Mesenchymal stem cell (in vitro differentiated cells and primary cell): ENCODE data around the gene ACAT1. TPM values are rescaled to one million over a fixed set of nuclear protein-coding genes. Genes with fewer than 3 reads are reported as not detected.

Experiments used
- DNase-seq: peaks from one replicate; pipeline ENCODE4 v3.0.0-alpha.2; 2013
- H2AFZ ChIP-seq: one replicate; pipeline ENCODE4 v1.6.1; 2013; ENCODE audit warnings: low read depth, mild to moderate bottlenecking, control low read depth, inconsistent platforms, low read length, moderate library complexity
- H2AK5ac ChIP-seq: 2 replicates; pipeline ENCODE4 v1.6.1; 2013; ENCODE audit warnings: low read length, moderate library complexity, mild to moderate bottlenecking, inconsistent platforms; ENCODE audit not compliant: severe bottlenecking
- H2BK120ac ChIP-seq: one replicate; pipeline ENCODE4 v1.6.1; 2013; ENCODE audit warnings: low read depth, mild to moderate bottlenecking, inconsistent platforms, low read length, moderate library complexity
- H2BK12ac ChIP-seq, 2 experiments: one replicate each; pipeline ENCODE4 v1.6.1; 2013; ENCODE audit warnings: inconsistent platforms in 2 of 2, low read length in 2 of 2, mild to moderate bottlenecking in 2 of 2, moderate library complexity in 2 of 2, control low read depth in 1 of 2
- H2BK15ac ChIP-seq: one replicate; pipeline ENCODE4 v1.6.1; 2013; ENCODE audit warnings: mild to moderate bottlenecking, low read depth, inconsistent platforms; ENCODE audit not compliant: poor library complexity, severe bottlenecking
- H2BK5ac ChIP-seq: 2 replicates; pipeline ENCODE4 v1.6.1; 2013; ENCODE audit warnings: low read depth, mild to moderate bottlenecking, low read length, control low read depth, inconsistent platforms; ENCODE audit not compliant: poor library complexity, severe bottlenecking
- H3K14ac ChIP-seq, 2 experiments: one replicate each; pipeline ENCODE4 v1.6.1; 2013; ENCODE audit warnings: inconsistent platforms in 2 of 2, low read length in 2 of 2, control low read depth in 1 of 2, mild to moderate bottlenecking in 1 of 2, moderate library complexity in 1 of 2
- H3K18ac ChIP-seq, 2 experiments: one replicate each; pipeline ENCODE4 v1.6.1; 2013; ENCODE audit warnings: inconsistent platforms in 2 of 2, low read length in 2 of 2, control low read depth in 1 of 2, low read depth in 1 of 2, mild to moderate bottlenecking in 1 of 2
- H3K23ac ChIP-seq, 2 experiments: one replicate each; pipeline ENCODE4 v1.6.1; 2013; ENCODE audit warnings: inconsistent platforms in 2 of 2, low read length in 2 of 2, mild to moderate bottlenecking in 2 of 2, moderate library complexity in 2 of 2, control low read depth in 1 of 2
- H3K27ac ChIP-seq: 2 replicates; pipeline ENCODE4 v1.5.1; 2013; ENCODE audit warnings: mild to moderate bottlenecking, moderate library complexity, low read length, control low read depth, inconsistent platforms; ENCODE audit not compliant: poor library complexity, severe bottlenecking
- H3K27me3 ChIP-seq, 2 experiments: 2 replicates each; pipeline versions ENCODE4 v1.6.1 to v1.7.0; 2013; ENCODE audit warnings: low read length in 2 of 2, mild to moderate bottlenecking in 2 of 2, moderate library complexity in 2 of 2, control low read depth in 1 of 2, inconsistent platforms in 1 of 2; ENCODE audit not compliant: control insufficient read depth in 1 of 2, insufficient read depth in 1 of 2
- H3K36me3 ChIP-seq, 2 experiments: 2 replicates each; pipeline versions ENCODE4 v1.6.1 to v1.7.0; 2013; ENCODE audit warnings: low read length in 2 of 2, control low read depth in 1 of 2, inconsistent platforms in 1 of 2, low read depth in 1 of 2, mild to moderate bottlenecking in 1 of 2; ENCODE audit not compliant: insufficient read depth in 2 of 2, control insufficient read depth in 1 of 2
- H3K4ac ChIP-seq, 2 experiments: one replicate each; pipeline ENCODE4 v1.6.1; 2013; ENCODE audit warnings: inconsistent platforms in 2 of 2, low read length in 2 of 2, mild to moderate bottlenecking in 2 of 2, moderate library complexity in 2 of 2, control low read depth in 1 of 2, low read depth in 1 of 2
- H3K4me1 ChIP-seq: 2 replicates; pipeline ENCODE4 v1.6.1; 2013; ENCODE audit warnings: low read depth, low read length, control low read depth; ENCODE audit not compliant: control insufficient read depth, insufficient read depth
- H3K4me2 ChIP-seq: 2 replicates; pipeline ENCODE4 v1.6.1; 2013; ENCODE audit warnings: low read length, mild to moderate bottlenecking, inconsistent platforms; ENCODE audit not compliant: poor library complexity, severe bottlenecking
- H3K4me3 ChIP-seq, 2 experiments: 2 replicates each; pipeline versions ENCODE4 v1.5.1 to v1.7.0; 2013; ENCODE audit warnings: low read length in 2 of 2, mild to moderate bottlenecking in 2 of 2, control low read depth in 1 of 2, low read depth in 1 of 2; ENCODE audit not compliant: insufficient read depth in 1 of 2
- H3K79me1 ChIP-seq: replicated peaks from 2 replicates; pipeline ENCODE4 v1.6.1; 2013; ENCODE audit warnings: mild to moderate bottlenecking, control low read depth, low read length, inconsistent platforms; ENCODE audit not compliant: poor library complexity, severe bottlenecking
- H3K9ac ChIP-seq: 2 replicates; pipeline ENCODE4 v1.7.0; 2013; ENCODE audit warnings: mild to moderate bottlenecking, low read length, moderate library complexity
- H3K9me3 ChIP-seq: 2 replicates; pipeline ENCODE4 v1.7.0; 2013; ENCODE audit warnings: mild to moderate bottlenecking, low read length; ENCODE audit not compliant: control insufficient read depth
- H4K8ac ChIP-seq: one replicate; pipeline ENCODE4 v1.6.1; 2013; ENCODE audit warnings: inconsistent platforms, mild to moderate bottlenecking, low read length, moderate library complexity
- H4K91ac ChIP-seq: one replicate; pipeline ENCODE4 v1.6.1; 2013; ENCODE audit warnings: mild to moderate bottlenecking, low read length, inconsistent platforms
- WGBS: methylation state at CpG from one replicate; pipeline ENCODE4 v1.1.7; 2013; ENCODE audit warnings: mixed read lengths; 5-methylcytosine and 5-hydroxymethylcytosine counted together
- small RNA-seq: library from polyadenylated mRNA; stranded (forward); fragments of <200 nt; extraction: miRNeasy Mini kit (QIAGEN cat#:217004); gene quantifications from one replicate; pipeline ENCODE3, GENCODE V24; 2013; ENCODE audit warnings: low read depth

The ACAT1 gene

DNA sequence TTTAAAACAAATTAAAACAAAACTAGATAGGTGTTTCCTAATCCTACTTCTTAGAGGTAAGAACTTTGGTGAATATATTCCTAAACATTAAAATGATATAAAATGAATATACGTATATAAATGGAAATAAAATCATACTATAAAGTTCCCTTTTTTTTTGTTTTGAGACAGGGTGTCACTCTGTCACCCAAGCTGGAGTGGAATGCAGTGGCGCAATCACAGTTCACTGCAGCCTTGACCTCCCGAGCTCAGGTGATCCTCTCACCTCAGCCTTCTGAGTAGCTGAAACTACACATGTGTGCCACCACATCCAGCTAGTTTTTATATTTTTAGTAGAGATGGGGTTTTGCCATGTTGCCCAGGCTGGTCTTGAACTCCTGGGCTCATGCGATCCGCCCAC is 56.2 kb downstream of the ACAT1 start:
- Histone ChIP-seq H3K23ac (no peak overlapping the region), H2AFZ (no peak overlapping the region), H3K14ac (no peak overlapping the region), H2BK5ac (no peak overlapping the region), H3K4me3 (no peak overlapping the region), H2BK15ac (no peak overlapping the region), H2AK5ac (no peak overlapping the region), H3K9ac (no peak overlapping the region), H2BK120ac (no peak overlapping the region), H3K27ac (no peak overlapping the region), H3K18ac (no peak overlapping the region), H3K36me3 (peaks cover 8 to 78% of the 10 kb centered on the region in 2 experiments), H2BK12ac (no peak overlapping the region), H3K79me1 (no peaks in the 10 kb centered on the region), H3K27me3 (no peaks in the 10 kb centered on the region), H3K4me1 (no peaks in the 10 kb centered on the region), H4K91ac (no peak overlapping the region), H4K8ac (no peak overlapping the region), H3K9me3 (no peaks in the 10 kb centered on the region), H3K4ac (no peak overlapping the region), H3K4me2 (no peak overlapping the region)
- no peak for DNase-seq
- 60% methylated on average over 2 of the region's 5 CpGs for WGBS

DNA sequence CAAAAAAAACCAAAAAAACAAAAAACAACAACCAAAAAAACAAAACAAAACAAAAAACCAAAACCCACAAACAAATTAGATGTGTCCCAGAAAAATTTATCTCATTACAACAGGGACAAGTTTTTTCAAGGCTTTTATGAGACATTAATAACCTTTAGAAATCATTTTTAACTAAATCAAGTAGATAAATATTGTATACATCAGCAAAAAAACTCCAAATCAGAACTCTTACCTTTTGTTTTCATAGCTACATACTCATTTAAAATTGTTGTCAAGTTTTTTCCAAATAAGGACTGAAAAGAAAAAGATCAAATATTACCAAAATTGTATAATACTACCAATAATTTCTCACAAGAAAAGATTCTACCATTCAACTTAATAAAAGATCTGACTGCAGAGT is 72.4 kb downstream of the ACAT1 start:
- Histone ChIP-seq H2BK12ac (no peak overlapping the region), H2BK120ac (no peak overlapping the region), H3K27ac (no peak overlapping the region), H3K27me3 (no peaks in the 10 kb centered on the region), H3K23ac (no peak overlapping the region), H2AK5ac (no peak overlapping the region), H3K9ac (no peak overlapping the region), H3K4ac (no peak overlapping the region), H2BK5ac (no peak overlapping the region), H3K4me3 (no peak overlapping the region), H3K14ac (no peak overlapping the region), H2BK15ac (no peak overlapping the region), H3K4me2 (no peak overlapping the region), H3K9me3 (no peaks in the 10 kb centered on the region), H4K91ac (no peak overlapping the region), H2AFZ (no peak overlapping the region), H3K18ac (no peak overlapping the region), H3K79me1 (peaks cover 13% of the 10 kb centered on the region), H4K8ac (no peak overlapping the region), H3K36me3 (peaks cover 9 to 75% of the 10 kb centered on the region in 2 experiments), H3K4me1 (peaks cover 2% of the 10 kb centered on the region)
- DNase-seq = no peak

DNA sequence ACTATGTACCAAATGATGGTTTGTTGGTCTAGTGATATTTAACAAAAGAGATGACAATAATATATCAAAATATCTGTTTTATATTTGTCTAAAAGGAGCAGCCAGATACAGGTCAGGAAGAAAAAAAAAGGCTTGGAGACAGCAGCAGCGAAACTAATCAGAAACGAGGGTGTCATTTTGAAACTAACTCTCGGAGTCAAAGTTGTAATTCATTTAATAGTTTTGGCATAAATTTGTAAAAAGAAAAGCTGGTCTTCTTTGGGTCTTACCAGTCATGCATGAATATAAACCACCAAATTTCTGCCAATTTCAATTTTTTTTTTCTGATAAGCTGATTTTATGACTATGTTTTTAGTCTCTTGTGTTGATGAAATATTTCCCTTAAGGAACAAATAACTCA is 75.5 kb downstream of the ACAT1 start:
- Histone ChIP-seq H3K4me2 (no peak overlapping the region), H2BK15ac (no peak overlapping the region), H3K9ac (no peak overlapping the region), H2AK5ac (no peak overlapping the region), H3K27me3 (no peaks in the 10 kb centered on the region), H4K91ac (no peak overlapping the region), H3K4ac (no peak overlapping the region), H4K8ac (no peak overlapping the region), H3K27ac (no peak overlapping the region), H3K14ac (no peak overlapping the region), H3K18ac (no peak overlapping the region), H3K23ac (no peak overlapping the region), H2AFZ (no peak overlapping the region), H3K4me3 (no peak overlapping the region), H2BK120ac (no peak overlapping the region), H2BK12ac (no peak overlapping the region), H3K9me3 (no peaks in the 10 kb centered on the region), H3K79me1 (peaks cover 29% of the 10 kb centered on the region), H3K4me1 (peaks cover 2% of the 10 kb centered on the region), H3K36me3 (peaks cover 14 to 54% of the 10 kb centered on the region in 2 experiments), H2BK5ac (no peak overlapping the region)
- WGBS = 100% methylated on average over 2 of the region's 3 CpGs
- DNase-seq = no peak

Small RNA genes within 50 kb of the gene (small RNA-seq; reads per million reads assigned to genes)
- gene RF00019 = not detected
